ENCODE measurements around the gene AHCY.
"Not testable (repeated sequence)": the region's sequence is repeated elsewhere in the genome, so short reads cannot be mapped to it uniquely, and the experiment has no call there.

Gene AHCY

GRCh38 chr20:34300256-34300806 lies 2.8 kb downstream of the AHCY start:
- TF ChIP-seq POLR2A (IDR thresholded peaks at IDR 0.05; ENCODE audit: low read depth, low read length) (no peak), PAX5 (IDR thresholded peaks at IDR 0.05; ENCODE audit: insufficient read depth, low read length, severe bottlenecking) (no peak), POU2F2 (IDR thresholded peaks at IDR 0.05; ENCODE audit: low read depth, low read length) (no peak), SPI1 (IDR thresholded peaks at IDR 0.05; ENCODE audit: low read depth, low read length) (no peak), POLR2AphosphoS5 (IDR thresholded peaks at IDR 0.05; ENCODE audit: low read depth, low read length) (no peak), TAF1 (IDR thresholded peaks at IDR 0.05; ENCODE audit: low read depth, low read length) (no peak)
- no peak for FAIRE-seq
- DNase-seq (ENCODE audit: insufficient read length, low spot score) = no peak

DNA sequence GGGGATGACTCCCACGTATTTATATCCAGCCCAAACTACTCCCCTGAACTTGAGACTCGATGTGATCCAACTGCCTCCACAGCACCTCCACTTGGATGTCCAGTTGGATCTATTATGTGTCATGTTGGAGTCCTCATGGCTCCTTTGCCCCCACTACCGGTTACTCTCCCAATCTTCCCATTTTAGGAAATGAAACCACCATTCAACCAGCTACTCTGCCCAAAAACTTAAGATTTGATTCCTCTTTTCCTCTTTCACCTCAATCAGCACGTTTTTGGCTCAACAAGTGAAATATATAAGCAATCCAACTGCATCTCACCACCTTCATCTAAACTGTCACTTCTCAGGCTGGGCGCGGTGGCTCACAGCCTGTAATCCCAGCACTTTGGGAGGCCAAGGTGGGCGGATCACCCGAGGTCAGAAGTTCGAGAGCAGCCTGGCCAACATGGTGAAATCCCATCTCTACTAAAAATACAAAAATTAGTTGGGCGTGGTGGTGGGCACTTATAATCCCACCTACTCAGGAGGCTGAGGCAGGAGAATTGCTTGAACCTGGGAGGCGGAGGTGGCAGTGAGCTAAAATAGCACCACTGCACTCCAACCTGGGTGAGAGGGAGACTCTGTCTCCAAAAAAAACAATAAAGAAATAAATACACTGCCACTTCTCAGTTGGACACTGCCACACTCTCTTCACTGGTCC lies 3.4 kb downstream of the AHCY start:
- FAIRE-seq = no peak
- DNase-seq (ENCODE audit: insufficient read length, low spot score) = no peak
- TF ChIP-seq POLR2AphosphoS5 (IDR thresholded peaks at IDR 0.05; ENCODE audit: low read depth, low read length) (no peak), TAF1 (IDR thresholded peaks at IDR 0.05; ENCODE audit: low read depth, low read length) (no peak), POLR2A (IDR thresholded peaks at IDR 0.05; ENCODE audit: low read depth, low read length) (no peak), PAX5 (IDR thresholded peaks at IDR 0.05; ENCODE audit: insufficient read depth, low read length, severe bottlenecking) (no peak), POU2F2 (IDR thresholded peaks at IDR 0.05; ENCODE audit: low read depth, low read length) (no peak), SPI1 (IDR thresholded peaks at IDR 0.05; ENCODE audit: low read depth, low read length) (no peak)

DNA sequence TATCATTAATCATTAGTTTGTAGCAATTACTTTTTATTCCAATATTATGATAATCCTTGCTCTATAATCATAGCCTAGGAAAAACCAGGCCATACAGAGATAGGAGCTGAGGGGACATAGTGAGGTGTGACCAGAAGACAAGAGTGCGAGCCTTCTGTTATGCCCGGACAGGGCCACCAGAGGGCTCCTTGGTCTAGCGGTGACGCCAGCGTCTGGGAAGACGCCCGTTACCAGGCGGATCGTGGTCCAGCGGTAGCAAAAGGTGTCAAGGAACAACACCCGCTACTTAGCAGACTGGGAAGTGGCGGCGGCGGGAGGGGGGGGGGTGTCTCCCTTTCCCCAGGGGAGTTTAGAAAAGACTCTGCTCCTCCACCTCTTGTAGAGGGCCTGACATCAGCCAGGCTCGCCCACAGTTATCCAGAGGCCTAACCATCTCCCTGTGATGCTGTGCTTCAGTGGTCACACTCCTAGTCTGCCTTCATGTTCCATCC lies 4.8 kb downstream of the AHCY start:
- DNase-seq (ENCODE audit: insufficient read length, low spot score) = not testable (repeated sequence)

GRCh38 chr20:34296468-34296867 lies 6.7 kb downstream of the AHCY start:
- TF ChIP-seq POU2F2 (IDR thresholded peaks at IDR 0.05; ENCODE audit: low read depth, low read length) = no peak
- TF ChIP-seq POLR2AphosphoS5 (IDR thresholded peaks at IDR 0.05; ENCODE audit: low read depth, low read length) = no peak
- TF ChIP-seq TAF1 (IDR thresholded peaks at IDR 0.05; ENCODE audit: low read depth, low read length) = no peak
- TF ChIP-seq SPI1 (IDR thresholded peaks at IDR 0.05; ENCODE audit: low read depth, low read length) = no peak
- no peak for TF ChIP-seq POLR2A (IDR thresholded peaks at IDR 0.05; ENCODE audit: low read depth, low read length)
- no peak for TF ChIP-seq PAX5 (IDR thresholded peaks at IDR 0.05; ENCODE audit: insufficient read depth, low read length, severe bottlenecking)
- FAIRE-seq (no peak), DNase-seq (ENCODE audit: insufficient read length, low spot score) (no peak)

More for the DNA sequence above, 4.8 kb downstream of the AHCY start:
- FAIRE-seq = not testable (repeated sequence)

GRCh38 chr20:34295284-34295683 lies 7.9 kb downstream of the AHCY start:
- FAIRE-seq (no peak), DNase-seq (ENCODE audit: insufficient read length, low spot score) (no peak)
- TF ChIP-seq POLR2A (IDR thresholded peaks at IDR 0.05; ENCODE audit: low read depth, low read length) (no peak), POU2F2 (IDR thresholded peaks at IDR 0.05; ENCODE audit: low read depth, low read length) (no peak), TAF1 (IDR thresholded peaks at IDR 0.05; ENCODE audit: low read depth, low read length) (no peak), PAX5 (IDR thresholded peaks at IDR 0.05; ENCODE audit: insufficient read depth, low read length, severe bottlenecking) (no peak), POLR2AphosphoS5 (IDR thresholded peaks at IDR 0.05; ENCODE audit: low read depth, low read length) (no peak)

DNA sequence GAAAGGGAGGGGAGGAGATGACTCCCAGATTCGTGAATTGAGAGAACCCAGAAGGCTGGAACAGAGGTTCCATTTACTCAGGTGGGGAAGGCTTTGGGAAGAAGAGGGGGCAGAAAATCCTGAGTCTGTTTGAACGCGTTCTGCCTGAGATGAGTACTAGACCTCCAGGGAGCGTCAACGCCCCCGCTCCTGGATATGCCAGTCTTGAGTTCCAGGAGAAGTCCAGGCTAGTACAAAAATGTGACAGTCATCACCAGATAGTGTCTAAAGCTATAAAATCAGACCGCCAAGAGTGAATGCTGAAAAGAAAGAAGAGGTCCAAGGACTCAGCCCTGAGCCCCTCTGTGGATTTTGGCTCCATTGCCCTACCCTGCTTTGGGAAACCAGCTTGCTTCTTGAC lies 8.6 kb downstream of the AHCY start:
- no peak for FAIRE-seq

DNA sequence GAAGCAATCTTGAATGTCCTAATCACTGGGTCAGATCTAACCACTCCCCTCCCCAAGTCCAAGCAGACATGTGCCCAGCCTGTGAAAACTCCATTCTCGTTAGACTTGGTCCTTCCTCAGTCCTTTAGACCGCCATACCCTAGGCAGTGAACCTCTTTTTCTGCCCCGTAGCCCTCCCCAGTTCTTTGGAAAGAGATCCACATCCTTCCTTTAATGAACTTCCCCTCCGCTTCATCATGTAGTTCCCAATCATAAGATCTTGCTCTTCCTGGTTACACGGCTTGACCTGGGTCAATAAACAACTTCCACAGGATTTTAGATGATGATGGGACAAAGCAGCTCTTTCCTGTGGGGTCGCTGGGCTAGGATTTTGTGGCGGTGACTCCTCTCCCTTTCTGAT lies 9.6 kb downstream of the AHCY start:
- DNase-seq (ENCODE audit: insufficient read length, low spot score) (no peak), FAIRE-seq (no peak)
- no peak for TF ChIP-seq POLR2A (IDR thresholded peaks at IDR 0.05; ENCODE audit: low read depth, low read length)
- no peak for TF ChIP-seq TAF1 (IDR thresholded peaks at IDR 0.05; ENCODE audit: low read depth, low read length)
- TF ChIP-seq PAX5 (IDR thresholded peaks at IDR 0.05; ENCODE audit: insufficient read depth, low read length, severe bottlenecking) = no peak
- TF ChIP-seq POLR2AphosphoS5 (IDR thresholded peaks at IDR 0.05; ENCODE audit: low read depth, low read length) = no peak
- TF ChIP-seq SPI1 (IDR thresholded peaks at IDR 0.05; ENCODE audit: low read depth, low read length) = no peak

More for the DNA sequence above, 8.6 kb downstream of the AHCY start:
- TF ChIP-seq PAX5 (IDR thresholded peaks at IDR 0.05; ENCODE audit: insufficient read depth, low read length, severe bottlenecking) (no peak), POLR2AphosphoS5 (IDR thresholded peaks at IDR 0.05; ENCODE audit: low read depth, low read length) (no peak), POU2F2 (IDR thresholded peaks at IDR 0.05; ENCODE audit: low read depth, low read length) (no peak), SPI1 (IDR thresholded peaks at IDR 0.05; ENCODE audit: low read depth, low read length) (no peak), POLR2A (IDR thresholded peaks at IDR 0.05; ENCODE audit: low read depth, low read length) (no peak), TAF1 (IDR thresholded peaks at IDR 0.05; ENCODE audit: low read depth, low read length) (no peak)
- DNase-seq (ENCODE audit: insufficient read length, low spot score) = no peak

DNA sequence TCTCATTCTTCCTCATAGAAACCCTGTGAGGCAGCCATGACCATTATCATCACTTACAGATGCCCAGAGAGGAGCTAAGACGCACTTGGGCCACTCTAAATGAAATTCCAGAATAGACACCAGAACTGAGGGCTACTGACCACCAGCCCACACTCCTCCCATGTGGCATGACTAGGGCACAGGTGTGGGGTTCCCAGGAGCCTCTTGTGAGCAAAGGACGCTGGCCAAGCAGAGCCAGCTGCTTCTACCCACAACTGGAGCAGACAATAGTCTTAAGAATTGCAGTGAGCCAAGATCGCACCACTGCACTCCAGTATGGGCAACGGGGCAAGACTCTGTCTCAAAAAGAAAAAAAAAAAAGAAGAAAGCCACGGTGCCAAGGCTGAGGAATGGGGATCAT lies 10.0 kb downstream of the AHCY start:
- TF ChIP-seq SPI1 (IDR thresholded peaks at IDR 0.05; ENCODE audit: low read depth, low read length) (no peak), PAX5 (IDR thresholded peaks at IDR 0.05; ENCODE audit: insufficient read depth, low read length, severe bottlenecking) (no peak), TAF1 (IDR thresholded peaks at IDR 0.05; ENCODE audit: low read depth, low read length) (no peak), POLR2AphosphoS5 (IDR thresholded peaks at IDR 0.05; ENCODE audit: low read depth, low read length) (no peak), POLR2A (IDR thresholded peaks at IDR 0.05; ENCODE audit: low read depth, low read length) (no peak), POU2F2 (IDR thresholded peaks at IDR 0.05; ENCODE audit: low read depth, low read length) (no peak)
- FAIRE-seq = no peak
- DNase-seq (ENCODE audit: insufficient read length, low spot score) = no peak

DNA sequence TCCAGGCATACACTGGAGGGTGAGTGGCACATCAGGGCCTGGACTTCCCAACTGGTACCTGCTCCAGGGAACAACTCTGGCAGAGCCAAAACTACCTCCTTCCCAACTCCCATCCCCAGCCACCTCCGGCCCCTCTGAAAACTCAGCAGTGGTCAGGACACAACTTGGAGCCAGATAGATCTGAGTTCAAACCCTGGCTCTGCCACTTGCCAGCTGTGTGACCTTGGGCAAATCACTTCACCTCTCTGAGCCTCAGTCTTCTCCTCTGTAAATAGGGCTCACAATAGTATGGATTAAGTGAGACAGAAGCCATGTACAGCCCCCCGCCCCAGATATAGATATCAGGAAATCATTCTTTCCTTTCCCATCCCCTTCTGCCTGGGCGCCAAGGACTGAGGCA lies 10.7 kb downstream of the AHCY start:
- FAIRE-seq (no peak), DNase-seq (ENCODE audit: insufficient read length, low spot score) (no peak)
- TF ChIP-seq POU2F2 (IDR thresholded peaks at IDR 0.05; ENCODE audit: low read depth, low read length) (no peak), PAX5 (IDR thresholded peaks at IDR 0.05; ENCODE audit: insufficient read depth, low read length, severe bottlenecking) (no peak), TAF1 (IDR thresholded peaks at IDR 0.05; ENCODE audit: low read depth, low read length) (no peak), SPI1 (IDR thresholded peaks at IDR 0.05; ENCODE audit: low read depth, low read length) (no peak), POLR2AphosphoS5 (IDR thresholded peaks at IDR 0.05; ENCODE audit: low read depth, low read length) (no peak), POLR2A (IDR thresholded peaks at IDR 0.05; ENCODE audit: low read depth, low read length) (no peak)

DNA sequence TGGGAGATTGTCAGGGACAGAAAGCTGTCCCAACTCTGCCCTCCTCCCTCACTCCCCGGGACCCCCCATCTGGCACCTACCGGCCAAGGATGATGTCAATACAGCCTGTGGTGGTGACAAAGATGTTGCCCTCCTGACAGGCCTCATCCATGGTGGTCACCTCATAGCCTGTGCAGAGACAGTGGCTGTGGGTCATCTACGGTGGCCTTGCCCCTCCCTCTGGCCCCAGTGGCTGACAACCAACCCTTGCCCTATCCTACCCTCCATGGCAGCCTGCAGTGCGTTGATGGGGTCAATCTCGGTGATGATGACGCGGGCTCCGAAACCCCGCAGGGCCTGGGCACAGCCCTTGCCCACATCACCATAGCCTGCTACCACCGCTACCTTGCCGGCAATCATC lies 12.7 kb downstream of the AHCY start:
- no peak for TF ChIP-seq POU2F2 (IDR thresholded peaks at IDR 0.05; ENCODE audit: low read depth, low read length)
- TF ChIP-seq PAX5 (IDR thresholded peaks at IDR 0.05; ENCODE audit: insufficient read depth, low read length, severe bottlenecking) = no peak
- FAIRE-seq (no peak), DNase-seq (ENCODE audit: insufficient read length, low spot score) (no peak)

DNA sequence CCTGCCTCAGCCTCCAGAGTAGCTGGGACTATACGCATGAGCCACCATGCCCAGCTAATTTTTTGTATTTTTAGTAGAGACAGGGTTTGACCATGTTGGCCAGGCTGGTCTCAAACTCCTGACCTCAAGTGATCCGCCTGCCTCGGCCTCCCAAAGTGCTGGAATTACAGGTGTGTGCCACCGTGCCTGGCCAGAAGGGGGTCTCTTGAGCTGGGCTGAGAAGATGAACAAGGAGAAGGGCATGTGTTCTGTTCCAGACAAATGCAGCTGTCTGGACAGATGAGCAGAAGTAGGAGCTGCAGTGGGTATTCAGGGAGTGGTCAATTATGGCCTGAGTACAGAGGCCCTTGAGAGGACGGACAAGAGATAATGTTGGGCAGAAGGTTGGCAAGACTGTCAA lies 15.7 kb downstream of the AHCY start:
- not testable (repeated sequence) for DNase-seq (ENCODE audit: insufficient read length, low spot score); FAIRE-seq
